Loucy (cell line): Measurements from ENCODE around the gene FYN.
A peak's percentile ranks its signal among the peaks of the same experiment; 100 is the strongest.

ENCODE experiments used
- H2AFZ ChIP-seq: fragments of 200-600 bp; sonication (generic); 2 replicates; pipeline ENCODE4 v1.6.0; 2016; ENCODE audit warnings: antibody characterized with exemption, mild to moderate bottlenecking, low read length, moderate library complexity
- H3F3A ChIP-seq: fragments of 200-600 bp; 2 replicates; pipeline ENCODE4 v1.6.0; 2016; ENCODE audit warnings: antibody characterized with exemption, low read depth, mild to moderate bottlenecking
- H3K27me3 ChIP-seq: fragments of 200-600 bp; sonication (generic); 2 replicates; pipeline ENCODE4 v1.6.1; 2014; ENCODE audit warnings: low read length, mild to moderate bottlenecking; ENCODE audit not compliant: insufficient read depth, poor library complexity, severe bottlenecking
- H3K36me3 ChIP-seq: fragments of 200-600 bp; sonication (generic); 2 replicates; pipeline ENCODE4 v1.6.1; 2016; ENCODE audit warnings: low read length; ENCODE audit not compliant: insufficient read depth
- H3K4me1 ChIP-seq: fragments of 200-600 bp; sonication (generic); 2 replicates; pipeline ENCODE4 v1.5.1; 2014; ENCODE audit warnings: low read length, mild to moderate bottlenecking; ENCODE audit not compliant: insufficient read depth, poor library complexity, severe bottlenecking
- H3K4me2 ChIP-seq: fragments of 200-600 bp; sonication (generic); 2 replicates; pipeline ENCODE4 v1.6.0; 2014; ENCODE audit warnings: antibody characterized with exemption, low read length, low read depth, mild to moderate bottlenecking; ENCODE audit not compliant: poor library complexity, severe bottlenecking
- H3K4me3 ChIP-seq: fragments of 200-600 bp; sonication (generic); 2 replicates; pipeline ENCODE4 v1.5.1; 2014; ENCODE audit warnings: low read length, mild to moderate bottlenecking, mixed read lengths; ENCODE audit not compliant: poor library complexity, severe bottlenecking
- H3K79me2 ChIP-seq: fragments of 200-600 bp; sonication (generic); 2 replicates; pipeline ENCODE4 v1.6.1; 2014; ENCODE audit warnings: low read length; ENCODE audit not compliant: insufficient read depth
- H3K9ac ChIP-seq: fragments of 200-600 bp; sonication (generic); 2 replicates; pipeline ENCODE4 v1.6.0; 2014; ENCODE audit warnings: mild to moderate bottlenecking, low read depth, low read length, moderate library complexity; ENCODE audit not compliant: poor library complexity, severe bottlenecking
- H3K9me2 ChIP-seq: fragments of 200-600 bp; sonication (generic); replicated peaks from 2 replicates; pipeline ENCODE4 v1.6.1; 2016; ENCODE audit warnings: low read depth, low read length, mixed read lengths
- H3K9me3 ChIP-seq: fragments of 200-600 bp; sonication (generic); 2 replicates; pipeline ENCODE4 v1.6.1; 2014; ENCODE audit warnings: mild to moderate bottlenecking, antibody characterized with exemption, low read length, low read depth; ENCODE audit not compliant: insufficient read depth
- H4K20me1 ChIP-seq: fragments of 200-600 bp; sonication (generic); 2 replicates; pipeline ENCODE4 v1.6.0; 2014; ENCODE audit warnings: antibody characterized with exemption, low read length, mild to moderate bottlenecking; ENCODE audit not compliant: insufficient read depth, poor library complexity, severe bottlenecking
- CTCF ChIP-seq: fragments of 200-600 bp; sonication (generic); conservative IDR thresholded peaks from 2 replicates; pipeline ENCODE4 v1.5.1; 2014; ENCODE audit warnings: mild to moderate bottlenecking, antibody characterized with exemption, low read length
- EZH2phosphoT487 ChIP-seq: fragments of 200-600 bp; IDR thresholded peaks from 2 replicates; pipeline ENCODE4 v1.6.1; 2018; ENCODE audit warnings: antibody characterized with exemption, mild to moderate bottlenecking, moderate library complexity, borderline replicate concordance

The FYN gene

GRCh38 chr6:111764238-111765175, 108.7 kb downstream of the FYN start:
- Histone ChIP-seq H3F3A (no peaks in the 10 kb centered on the region), H3K4me3 (no peak overlapping the region), H3K9ac (no peak overlapping the region), H3K36me3 (no peaks in the 10 kb centered on the region), H3K9me3 (no peaks in the 10 kb centered on the region), H3K9me2 (no peaks in the 10 kb centered on the region), H3K4me1 (peaks cover 84% of the 10 kb centered on the region), H3K4me2 (peak overlapping the region; percentile 20), H2AFZ (no peak overlapping the region), H3K27me3 (no peaks in the 10 kb centered on the region), H4K20me1 (peaks cover 3% of the 10 kb centered on the region), H3K79me2 (peaks cover 81% of the 10 kb centered on the region)
- no peak for TF ChIP-seq CTCF
- TF ChIP-seq EZH2phosphoT487, result no peak

GRCh38 chr6:111763381-111763780, 109.9 kb downstream of the FYN start:
- no peaks in the 10 kb centered on the region for H3K9me2 ChIP-seq
- H3K79me2 ChIP-seq, result peaks cover 76% of the 10 kb centered on the region
- no peaks in the 10 kb centered on the region for H3K9me3 ChIP-seq
- no peaks in the 10 kb centered on the region for H3K36me3 ChIP-seq
- no peak overlapping the region for H3K4me2 ChIP-seq
- no peaks in the 10 kb centered on the region for H3F3A ChIP-seq
- peaks cover 84% of the 10 kb centered on the region for H3K4me1 ChIP-seq
- no peaks in the 10 kb centered on the region for H3K27me3 ChIP-seq
- no peak overlapping the region for H3K4me3 ChIP-seq
- no peak for TF ChIP-seq CTCF
- no peak for TF ChIP-seq EZH2phosphoT487
- H3K9ac ChIP-seq, result no peak overlapping the region
- H4K20me1 ChIP-seq, result peaks cover 3% of the 10 kb centered on the region
- H2AFZ ChIP-seq, result no peak overlapping the region

- Histone ChIP-seq H4K20me1 (peaks cover 3% of the 10 kb centered on the region), H3K9me3 (no peaks in the 10 kb centered on the region), H3K4me1 (peaks cover 83% of the 10 kb centered on the region)
Measured at GRCh38 chr6:111761783-111762312, 111.4 kb downstream of the FYN start.

More at GRCh38 chr6:111761783-111762312, 111.4 kb downstream of the FYN start:
- H3K27me3 ChIP-seq, result no peaks in the 10 kb centered on the region
- TF ChIP-seq EZH2phosphoT487 (no peak), CTCF (no peak)
- no peaks in the 10 kb centered on the region for H3K36me3 ChIP-seq
- peak overlapping the region; percentile 44 for H3K4me2 ChIP-seq
- H3K9me2 ChIP-seq, result no peaks in the 10 kb centered on the region
- H3F3A ChIP-seq, result no peaks in the 10 kb centered on the region
- H2AFZ ChIP-seq, result no peak overlapping the region
- H3K4me3 ChIP-seq, result no peak overlapping the region
- peaks cover 78% of the 10 kb centered on the region for H3K79me2 ChIP-seq
- no peak overlapping the region for H3K9ac ChIP-seq
